Astrocyte (in vitro differentiated cells and primary cell): Measurements from ENCODE around the gene CROCC2.

ENCODE experiments used
- EZH2 ChIP-seq: IDR thresholded peaks from 2 replicates; pipeline ENCODE4 v1.6.1; 2012; ENCODE audit warnings: mild to moderate bottlenecking, low read length, inconsistent platforms; ENCODE audit not compliant: insufficient read depth
- TF ChIP-seq, protein P1 (sequence below): IDR thresholded peaks from 2 replicates; pipeline ENCODE4 v1.5.1; 2011; ENCODE audit warnings: low read depth, mild to moderate bottlenecking, inconsistent platforms, low read length, moderate library complexity; ENCODE audit not compliant: insufficient read depth

DNA sequence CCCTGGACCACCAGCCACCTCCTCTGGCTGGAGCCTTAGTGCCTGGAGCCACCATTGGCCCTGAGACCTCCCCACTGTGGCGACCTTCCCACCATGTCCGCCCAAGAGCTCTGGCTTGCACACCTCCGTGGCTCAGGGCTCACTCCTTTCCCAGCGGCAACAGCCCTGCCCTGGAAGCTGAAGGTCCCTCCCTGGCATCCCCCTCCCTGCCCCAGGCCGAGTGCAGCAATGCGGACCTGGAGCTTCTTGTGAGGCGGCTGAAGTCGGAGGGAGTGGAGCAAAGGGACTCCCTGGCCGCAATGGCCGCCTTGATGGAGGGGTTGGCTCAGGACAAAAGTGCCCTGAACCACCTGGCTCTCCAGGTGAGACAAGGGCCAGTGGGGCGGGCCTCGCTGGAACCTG is 28.6 kb downstream of the CROCC2 start:
- TF ChIP-seq, protein P1, sequence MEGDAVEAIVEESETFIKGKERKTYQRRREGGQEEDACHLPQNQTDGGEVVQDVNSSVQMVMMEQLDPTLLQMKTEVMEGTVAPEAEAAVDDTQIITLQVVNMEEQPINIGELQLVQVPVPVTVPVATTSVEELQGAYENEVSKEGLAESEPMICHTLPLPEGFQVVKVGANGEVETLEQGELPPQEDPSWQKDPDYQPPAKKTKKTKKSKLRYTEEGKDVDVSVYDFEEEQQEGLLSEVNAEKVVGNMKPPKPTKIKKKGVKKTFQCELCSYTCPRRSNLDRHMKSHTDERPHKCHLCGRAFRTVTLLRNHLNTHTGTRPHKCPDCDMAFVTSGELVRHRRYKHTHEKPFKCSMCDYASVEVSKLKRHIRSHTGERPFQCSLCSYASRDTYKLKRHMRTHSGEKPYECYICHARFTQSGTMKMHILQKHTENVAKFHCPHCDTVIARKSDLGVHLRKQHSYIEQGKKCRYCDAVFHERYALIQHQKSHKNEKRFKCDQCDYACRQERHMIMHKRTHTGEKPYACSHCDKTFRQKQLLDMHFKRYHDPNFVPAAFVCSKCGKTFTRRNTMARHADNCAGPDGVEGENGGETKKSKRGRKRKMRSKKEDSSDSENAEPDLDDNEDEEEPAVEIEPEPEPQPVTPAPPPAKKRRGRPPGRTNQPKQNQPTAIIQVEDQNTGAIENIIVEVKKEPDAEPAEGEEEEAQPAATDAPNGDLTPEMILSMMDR, result no peak
- no peak for TF ChIP-seq EZH2
